Measurements from ENCODE around the gene ETV1.
"Not testable (repeated sequence)": the region's sequence is repeated elsewhere in the genome, so short reads cannot be mapped to it uniquely, and the experiment has no call there.

Gene ETV1

DNA sequence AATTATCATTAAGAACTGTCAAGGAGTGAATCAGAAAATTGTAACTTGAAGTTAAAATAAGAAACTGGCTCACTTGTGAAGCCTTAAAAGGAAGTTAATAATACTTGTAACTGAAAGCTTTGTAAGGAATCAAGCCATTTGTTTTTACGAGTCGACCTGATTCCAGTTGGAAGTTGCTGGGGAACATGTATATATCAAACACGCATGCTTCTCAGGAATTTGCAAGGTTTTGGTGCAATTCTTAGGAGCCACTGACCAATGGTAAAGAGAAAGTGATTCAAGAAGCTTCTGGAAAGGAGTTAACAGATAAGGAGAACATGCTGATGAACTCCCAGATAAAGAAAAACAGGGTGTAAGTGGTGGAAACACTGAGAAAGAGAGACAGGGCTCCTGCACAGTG, 56.4 kb downstream of the ETV1 start:
- Histone ChIP-seq H3K27ac (no peak overlapping the region), H3K9me3 (no peaks in the 10 kb centered on the region), H3K4me3 (no peak overlapping the region), H3K27me3 (no peaks in the 10 kb centered on the region), H3K36me3 (peaks cover 0 to 13% (median 0%) of the 10 kb centered on the region in 3 donors), H3K4me1 (peaks cover 0 to 4% (median 0%) of the 10 kb centered on the region in 4 donors)
- intact Hi-C loops (cut with DNase I; ENCODE audit: low total_unique reads) = no loop called here
- no peak for DNase-seq
- TF ChIP-seq, protein P1, sequence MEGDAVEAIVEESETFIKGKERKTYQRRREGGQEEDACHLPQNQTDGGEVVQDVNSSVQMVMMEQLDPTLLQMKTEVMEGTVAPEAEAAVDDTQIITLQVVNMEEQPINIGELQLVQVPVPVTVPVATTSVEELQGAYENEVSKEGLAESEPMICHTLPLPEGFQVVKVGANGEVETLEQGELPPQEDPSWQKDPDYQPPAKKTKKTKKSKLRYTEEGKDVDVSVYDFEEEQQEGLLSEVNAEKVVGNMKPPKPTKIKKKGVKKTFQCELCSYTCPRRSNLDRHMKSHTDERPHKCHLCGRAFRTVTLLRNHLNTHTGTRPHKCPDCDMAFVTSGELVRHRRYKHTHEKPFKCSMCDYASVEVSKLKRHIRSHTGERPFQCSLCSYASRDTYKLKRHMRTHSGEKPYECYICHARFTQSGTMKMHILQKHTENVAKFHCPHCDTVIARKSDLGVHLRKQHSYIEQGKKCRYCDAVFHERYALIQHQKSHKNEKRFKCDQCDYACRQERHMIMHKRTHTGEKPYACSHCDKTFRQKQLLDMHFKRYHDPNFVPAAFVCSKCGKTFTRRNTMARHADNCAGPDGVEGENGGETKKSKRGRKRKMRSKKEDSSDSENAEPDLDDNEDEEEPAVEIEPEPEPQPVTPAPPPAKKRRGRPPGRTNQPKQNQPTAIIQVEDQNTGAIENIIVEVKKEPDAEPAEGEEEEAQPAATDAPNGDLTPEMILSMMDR (IDR thresholded peaks at IDR 0.05) = no peak

DNA sequence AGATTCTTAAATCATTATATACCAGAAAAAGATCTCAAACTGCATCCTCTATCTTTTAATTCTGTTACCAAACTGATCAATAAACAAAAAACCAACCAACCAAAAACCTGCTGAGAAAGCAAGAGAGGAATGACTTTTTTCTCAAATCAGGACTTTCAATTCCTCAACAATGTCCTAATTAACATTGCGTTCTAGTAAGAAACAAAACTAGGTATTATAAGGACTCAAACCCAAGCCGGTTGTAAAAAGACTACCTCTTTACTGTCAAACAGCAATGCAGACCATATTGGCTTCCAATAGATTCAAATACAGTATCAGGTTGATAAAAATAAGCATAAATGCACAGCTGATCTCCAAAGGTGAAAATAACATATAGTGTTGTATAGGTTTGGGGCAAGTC, 57.3 kb downstream of the ETV1 start:
- no peak for DNase-seq
- H3K4me3 ChIP-seq = no peak overlapping the region
- intact Hi-C loops (cut with DNase I; ENCODE audit: low total_unique reads) = no loop called here
- peaks cover 0 to 13% (median 0%) of the 10 kb centered on the region in 3 donors for H3K36me3 ChIP-seq
- TF ChIP-seq, protein P1 (IDR thresholded peaks at IDR 0.05) = no peak
- H3K27ac ChIP-seq = no peak overlapping the region
- H3K4me1 ChIP-seq = peaks cover 0 to 4% (median 0%) of the 10 kb centered on the region in 4 donors
- H3K9me3 ChIP-seq = no peaks in the 10 kb centered on the region
- no peaks in the 10 kb centered on the region for H3K27me3 ChIP-seq

DNA sequence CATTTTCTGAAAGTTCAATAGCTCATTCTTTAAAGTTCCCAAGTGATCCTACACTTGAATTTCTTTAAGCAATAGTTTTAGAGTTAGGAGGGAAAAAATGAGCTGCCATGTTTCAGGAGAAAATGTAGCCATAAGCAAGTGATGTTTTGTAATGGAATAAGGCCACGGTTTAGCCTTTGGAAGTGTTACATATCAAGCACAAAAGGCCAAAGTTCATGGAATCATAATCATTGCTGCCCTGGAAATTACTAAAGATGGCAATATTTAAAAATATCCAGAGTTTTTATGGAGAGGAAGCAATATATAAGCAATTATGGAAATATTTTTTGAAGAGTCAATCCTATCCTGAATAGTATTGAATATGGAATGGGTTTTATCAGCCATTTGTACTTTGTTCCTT, 68.4 kb downstream of the ETV1 start:
- DNase-seq = no peak
- TF ChIP-seq, protein P1 (IDR thresholded peaks at IDR 0.05) = no peak
- intact Hi-C loops (cut with DNase I; ENCODE audit: low total_unique reads) = no loop called here
- Histone ChIP-seq H3K27ac (no peak overlapping the region), H3K36me3 (no peaks in the 10 kb centered on the region), H3K4me3 (no peak overlapping the region), H3K4me1 (peaks cover 0 to 17% (median 4%) of the 10 kb centered on the region in 4 donors), H3K27me3 (no peaks in the 10 kb centered on the region), H3K9me3 (no peaks in the 10 kb centered on the region)

DNA sequence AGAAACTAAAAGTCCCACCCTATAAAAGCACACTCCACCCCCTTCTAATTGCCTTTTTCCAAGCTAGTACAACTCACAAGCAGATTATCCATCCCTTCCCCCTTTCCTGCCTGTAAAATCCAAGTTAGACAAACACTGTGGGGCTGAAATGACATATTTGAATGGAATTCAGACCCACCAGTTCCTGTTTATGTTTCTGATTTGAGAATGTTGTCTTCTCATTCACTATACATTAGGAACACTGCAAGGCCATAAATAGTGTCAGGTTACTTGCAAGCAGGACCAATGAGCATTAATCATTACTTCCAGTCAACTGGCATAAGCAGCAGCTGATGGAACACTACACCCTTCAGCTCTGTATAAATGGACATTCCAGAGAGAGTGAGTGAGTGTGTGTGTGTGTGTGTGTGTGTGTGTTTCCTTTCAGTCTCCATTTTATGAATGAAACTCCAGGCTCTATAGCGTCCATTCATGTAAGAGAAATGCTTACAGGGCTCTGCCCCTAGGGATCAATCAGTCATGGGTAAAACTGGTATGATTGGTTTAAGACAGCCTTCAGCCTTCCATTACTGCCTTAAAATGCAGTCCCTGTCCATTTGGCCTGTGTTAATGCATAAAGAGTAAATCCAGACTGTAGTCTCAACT, 69.3 kb downstream of the ETV1 start:
- intact Hi-C loops (cut with DNase I; ENCODE audit: low total_unique reads) = no loop called here
- Histone ChIP-seq H3K27me3 (no peaks in the 10 kb centered on the region), H3K4me3 (no peak overlapping the region), H3K36me3 (no peaks in the 10 kb centered on the region), H3K9me3 (no peaks in the 10 kb centered on the region), H3K27ac (peak overlapping the region in 1 of 2 donors; percentile 22), H3K4me1 (peaks cover 0 to 17% (median 4%) of the 10 kb centered on the region in 4 donors)
- no peak for DNase-seq
- TF ChIP-seq, protein P1 (IDR thresholded peaks at IDR 0.05) = no peak

DNA sequence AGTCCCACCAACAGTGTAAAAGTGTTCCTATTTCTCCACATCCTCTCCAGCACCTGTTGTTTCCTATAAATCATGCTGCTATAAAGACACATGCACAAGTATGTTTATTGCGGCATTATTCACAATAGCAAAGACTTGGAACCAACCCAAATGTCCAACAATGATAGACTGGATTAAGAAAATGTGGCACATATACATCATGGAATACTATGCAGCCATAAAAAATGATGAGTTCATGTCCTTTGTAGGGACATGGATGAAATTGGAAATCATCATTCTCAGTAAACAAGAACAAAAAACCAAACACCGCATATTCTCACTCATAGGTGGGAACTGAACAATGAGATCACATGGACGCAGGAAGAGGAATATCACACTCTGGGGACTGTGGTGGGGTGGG, 71.1 kb downstream of the ETV1 start:
- intact Hi-C loops (cut with DNase I; ENCODE audit: low total_unique reads); DNase-seq: not testable (repeated sequence)

DNA sequence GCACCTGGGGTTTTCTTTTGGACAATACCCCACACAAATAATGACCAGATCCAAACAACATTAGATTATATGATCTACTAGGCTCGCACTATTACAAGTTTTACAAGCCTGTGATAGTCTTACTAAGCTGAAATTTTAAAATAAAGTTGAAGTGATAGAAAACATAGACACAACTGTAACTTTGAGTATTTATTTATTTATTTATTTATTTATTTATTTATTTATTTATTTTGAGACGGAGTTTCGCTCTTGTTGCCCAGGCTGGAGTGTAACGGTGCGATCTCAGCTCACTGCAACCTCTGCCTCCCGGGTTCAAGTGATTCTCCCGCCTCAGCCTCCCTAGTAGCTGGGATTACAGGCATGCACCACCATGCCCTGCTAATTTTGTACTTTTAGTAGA, 72.4 kb downstream of the ETV1 start:
- DNase-seq; H3K9me3 ChIP-seq; H3K27ac ChIP-seq; H3K27me3 ChIP-seq; H3K4me3 ChIP-seq; intact Hi-C loops (cut with DNase I; ENCODE audit: low total_unique reads); H3K36me3 ChIP-seq: not testable (repeated sequence)
- peaks cover 0 to 17% (median 4%) of the 10 kb centered on the region in 4 donors for H3K4me1 ChIP-seq

More for the DNA sequence above, 71.1 kb downstream of the ETV1 start:
- not testable (repeated sequence) for H3K27me3 ChIP-seq, H3K36me3 ChIP-seq, H3K27ac ChIP-seq, H3K9me3 ChIP-seq, H3K4me3 ChIP-seq
- peaks cover 0 to 17% (median 4%) of the 10 kb centered on the region in 4 donors for H3K4me1 ChIP-seq
